ENCODE data around the gene TXLNB. TPM values are rescaled to one million over a fixed set of nuclear protein-coding genes. Genes with fewer than 3 reads are reported as not detected.

TXLNB gene
- total and polyA plus RNA-seq, 2 donors (not counting 3 experiments of a cell fraction or from before 2014, with no cell fraction given) = 0.04 to 0.18 TPM

DNA sequence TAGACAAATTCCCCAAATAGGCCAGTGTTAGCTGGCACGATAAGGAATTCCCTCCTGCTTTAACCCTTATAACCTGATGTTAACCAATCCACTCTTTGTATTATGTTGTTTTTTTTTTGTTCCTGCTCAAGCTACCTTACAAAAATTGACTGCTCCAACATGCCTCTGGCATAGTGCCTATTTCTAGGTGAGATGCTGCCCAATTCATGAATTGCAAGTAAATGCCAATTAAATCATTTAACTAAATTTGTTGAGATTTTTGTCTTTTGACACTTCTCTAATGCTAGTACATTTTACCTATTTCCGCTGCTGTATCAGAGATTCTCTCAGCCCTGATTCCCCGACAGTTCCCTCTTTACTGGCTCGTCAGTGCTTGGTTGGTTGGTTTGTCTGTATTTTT, 90.4 kb downstream of the TXLNB start:
- no peaks in the 10 kb centered on the region for H3K79me2 ChIP-seq (ENCODE audit: control insufficient read depth, insufficient read depth, low read length)
- H3K4me2 ChIP-seq (ENCODE audit: insufficient read depth, low read length) = no peak overlapping the region
- DNase-seq (ENCODE audit: low read depth, low spot score) (no peak), FAIRE-seq (no peak)
- H3K27me3 ChIP-seq (ENCODE audit: control insufficient read depth in 2 of 2, insufficient read depth in 2 of 2, low read length in 2 of 2) = peaks cover 0 to 5% of the 10 kb centered on the region in 2 experiments
- no peaks in the 10 kb centered on the region for H4K20me1 ChIP-seq (replicated peaks; ENCODE audit: control insufficient read depth, extremely low read depth, insufficient read depth, low read length)
- intact Hi-C loops (cut with micrococcal nuclease) (no loop called here), dilution Hi-C loops (cut with MboI; ENCODE audit: extremely low pct_ligation_motif_present, low sequenced_read_pairs) (no loop called here)
- no peak overlapping the region for H2AFZ ChIP-seq (ENCODE audit: low read depth, low read length)
- POLR2A ChIA-PET = no interaction called here
- no peaks in the 10 kb centered on the region for H3K9me3 ChIP-seq (replicated peaks; ENCODE audit: control insufficient read depth, insufficient read depth, low read length)
- TF ChIP-seq POLR2A (IDR thresholded peaks at IDR 0.05; ENCODE audit: low read depth, low read length) (no peak), GATA2 (IDR thresholded peaks at IDR 0.05; ENCODE audit: insufficient read depth, insufficient read length, low read depth, low read length) (no peak), MYC (IDR thresholded peaks at IDR 0.05; ENCODE audit: low read depth, low read length) (no peak)
- H3K9me1 ChIP-seq (replicated peaks; ENCODE audit: control insufficient read depth, extremely low read depth, insufficient read depth, low read length) = no peaks in the 10 kb centered on the region
- H3K4me1 ChIP-seq (ENCODE audit: control insufficient read depth, extremely low read depth, insufficient read depth, low read length) = no peaks in the 10 kb centered on the region
- no peaks in the 10 kb centered on the region for H3K36me3 ChIP-seq (ENCODE audit: control insufficient read depth in 2 of 2, extremely low read depth in 1 of 2, insufficient read depth in 2 of 2, low read length in 2 of 2)
- no peak overlapping the region for H3K4me3 ChIP-seq (replicated peaks in 1 of 3; ENCODE audit: insufficient read depth in 1 of 3, low read depth in 1 of 3, low read length in 3 of 3)
- no TSS peak for BruUV-seq (replicated peaks)
- no peak overlapping the region for H3K27ac ChIP-seq (ENCODE audit: insufficient read depth, low read depth, low read length)
- CTCF ChIA-PET = no interaction called here
- no peak overlapping the region for H3K9ac ChIP-seq (replicated peaks; ENCODE audit: extremely low read depth, insufficient read depth, low read length)

DNA sequence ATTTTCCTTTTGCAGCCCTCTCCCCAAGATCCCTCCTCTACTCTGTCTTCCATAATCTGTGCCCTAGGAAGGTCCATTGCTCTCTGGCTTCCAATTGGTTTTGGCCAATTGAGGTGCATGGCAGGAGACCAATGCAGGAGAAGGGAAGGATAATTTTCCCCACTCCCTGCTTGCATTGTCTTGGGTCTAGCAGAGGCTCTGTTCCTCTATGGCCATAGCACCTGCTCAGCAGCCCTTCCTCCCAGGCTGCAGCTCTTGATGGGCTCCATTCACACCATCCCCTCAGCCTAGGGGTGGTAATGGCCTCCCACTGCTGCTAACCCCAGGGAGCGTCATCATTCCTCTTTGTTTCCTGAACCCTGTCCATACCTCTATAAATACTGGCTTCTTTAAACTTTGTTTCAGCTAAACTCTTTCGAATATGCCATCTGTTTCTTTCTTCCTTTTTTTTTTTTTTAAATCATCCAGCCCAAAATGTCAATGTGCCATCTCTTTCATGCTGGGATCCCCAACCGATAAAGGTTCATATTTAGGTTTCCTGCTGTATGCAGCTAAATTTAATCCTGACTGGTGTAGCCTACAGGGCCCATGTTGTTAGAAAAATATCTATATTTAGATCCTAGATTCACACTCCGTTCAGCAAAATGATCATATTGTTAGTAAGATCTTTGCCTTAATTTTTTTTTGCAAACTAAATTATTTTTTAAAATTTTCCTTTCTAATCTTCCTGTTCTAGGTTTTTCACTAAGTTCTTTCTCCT, 93.1 kb downstream of the TXLNB start:
- Histone ChIP-seq H3K79me2 (ENCODE audit: control insufficient read depth, insufficient read depth, low read length) (no peaks in the 10 kb centered on the region), H3K36me3 (ENCODE audit: control insufficient read depth in 2 of 2, extremely low read depth in 1 of 2, insufficient read depth in 2 of 2, low read length in 2 of 2) (no peaks in the 10 kb centered on the region), H3K27ac (ENCODE audit: insufficient read depth, low read depth, low read length) (no peak overlapping the region), H3K27me3 (ENCODE audit: control insufficient read depth in 2 of 2, insufficient read depth in 2 of 2, low read length in 2 of 2) (peaks cover 0 to 5% of the 10 kb centered on the region in 2 experiments), H3K4me1 (ENCODE audit: control insufficient read depth, extremely low read depth, insufficient read depth, low read length) (no peaks in the 10 kb centered on the region), H3K9me3 (replicated peaks; ENCODE audit: control insufficient read depth, insufficient read depth, low read length) (no peaks in the 10 kb centered on the region), H3K4me2 (ENCODE audit: insufficient read depth, low read length) (no peak overlapping the region), H2AFZ (ENCODE audit: low read depth, low read length) (no peak overlapping the region), H3K4me3 (replicated peaks in 1 of 3; ENCODE audit: insufficient read depth in 1 of 3, low read depth in 1 of 3, low read length in 3 of 3) (no peak overlapping the region), H3K9me1 (replicated peaks; ENCODE audit: control insufficient read depth, extremely low read depth, insufficient read depth, low read length) (no peaks in the 10 kb centered on the region), H4K20me1 (replicated peaks; ENCODE audit: control insufficient read depth, extremely low read depth, insufficient read depth, low read length) (no peaks in the 10 kb centered on the region), H3K9ac (replicated peaks; ENCODE audit: extremely low read depth, insufficient read depth, low read length) (no peak overlapping the region)
- DNase-seq (ENCODE audit: low read depth, low spot score) = no peak
- CTCF ChIA-PET = interaction anchor here (1.3 to 1.5 kb wide), 2 partner anchors 10 to 151 kb away, joined by 3 to 4 read pairs; no protein-coding TSS in a partner anchor
- intact Hi-C loops (cut with micrococcal nuclease) = no loop called here
- TF ChIP-seq FOS (IDR thresholded peaks at IDR 0.05; ENCODE audit: borderline replicate concordance, insufficient read depth, low read length) (no peak), POLR2A (IDR thresholded peaks at IDR 0.05; ENCODE audit: low read depth, low read length) (no peak), EZH2 (IDR thresholded peaks at IDR 0.05; ENCODE audit: borderline replicate concordance, low read depth, low read length, severe bottlenecking) (no peak), JUN (IDR thresholded peaks at IDR 0.05; ENCODE audit: borderline replicate concordance, insufficient read depth, insufficient read length, low read depth) (no peak), POLR2AphosphoS5 (IDR thresholded peaks at IDR 0.05; ENCODE audit: insufficient read depth, low read depth, low read length) (no peak), MYC (IDR thresholded peaks at IDR 0.05; ENCODE audit: low read depth, low read length) (no peak), GATA2 (IDR thresholded peaks at IDR 0.05; ENCODE audit: insufficient read depth, insufficient read length, low read depth, low read length) (no peak)
- TF ChIP-seq, protein P1, sequence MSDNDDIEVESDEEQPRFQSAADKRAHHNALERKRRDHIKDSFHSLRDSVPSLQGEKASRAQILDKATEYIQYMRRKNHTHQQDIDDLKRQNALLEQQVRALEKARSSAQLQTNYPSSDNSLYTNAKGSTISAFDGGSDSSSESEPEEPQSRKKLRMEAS (IDR thresholded peaks at IDR 0.05; ENCODE audit: insufficient read depth, insufficient read length) = no peak
- TF ChIP-seq, protein P2, sequence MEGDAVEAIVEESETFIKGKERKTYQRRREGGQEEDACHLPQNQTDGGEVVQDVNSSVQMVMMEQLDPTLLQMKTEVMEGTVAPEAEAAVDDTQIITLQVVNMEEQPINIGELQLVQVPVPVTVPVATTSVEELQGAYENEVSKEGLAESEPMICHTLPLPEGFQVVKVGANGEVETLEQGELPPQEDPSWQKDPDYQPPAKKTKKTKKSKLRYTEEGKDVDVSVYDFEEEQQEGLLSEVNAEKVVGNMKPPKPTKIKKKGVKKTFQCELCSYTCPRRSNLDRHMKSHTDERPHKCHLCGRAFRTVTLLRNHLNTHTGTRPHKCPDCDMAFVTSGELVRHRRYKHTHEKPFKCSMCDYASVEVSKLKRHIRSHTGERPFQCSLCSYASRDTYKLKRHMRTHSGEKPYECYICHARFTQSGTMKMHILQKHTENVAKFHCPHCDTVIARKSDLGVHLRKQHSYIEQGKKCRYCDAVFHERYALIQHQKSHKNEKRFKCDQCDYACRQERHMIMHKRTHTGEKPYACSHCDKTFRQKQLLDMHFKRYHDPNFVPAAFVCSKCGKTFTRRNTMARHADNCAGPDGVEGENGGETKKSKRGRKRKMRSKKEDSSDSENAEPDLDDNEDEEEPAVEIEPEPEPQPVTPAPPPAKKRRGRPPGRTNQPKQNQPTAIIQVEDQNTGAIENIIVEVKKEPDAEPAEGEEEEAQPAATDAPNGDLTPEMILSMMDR (IDR thresholded peaks at IDR 0.05; ENCODE audit: extremely low read depth in 1 of 2, insufficient read depth in 1 of 2, low read depth in 1 of 2, low read length in 2 of 2) = no peak
- FAIRE-seq = no peak
- dilution Hi-C loops (cut with MboI; ENCODE audit: extremely low pct_ligation_motif_present, low sequenced_read_pairs) = no loop called here
- BruUV-seq (replicated peaks) = no TSS peak
- POLR2A ChIA-PET = no interaction called here

Data from endothelial cell of umbilical vein (primary cell).